ENCODE results near the gene IPP. TPM values are rescaled to one million over a fixed set of nuclear protein-coding genes. Genes with fewer than 3 reads are reported as not detected.
A peak's percentile ranks its signal among the peaks of the same experiment; 100 is the strongest.
"Not testable (repeated sequence)": the region's sequence is repeated elsewhere in the genome, so short reads cannot be mapped to it uniquely, and the experiment has no call there.

The IPP gene
- total and polyA plus RNA-seq, 8 donors: 3.1 to 11.3 (median 8.5) TPM

- H3K27ac ChIP-seq: no peak overlapping the region
- DNase-seq: no peak
- ATAC-seq: no peak
- no peak overlapping the region for H3K4me3 ChIP-seq
- WGBS, 2 donors: 96 to 98% methylated on average over 4 of the region's 4 CpGs
- intact Hi-C loops (cut with DNase I): no loop called here
- no peak for FAIRE-seq
- H3K4me1 ChIP-seq: no peaks in the 10 kb centered on the region
- H3K36me3 ChIP-seq: peaks cover 0 to 6% (median 0%) of the 10 kb centered on the region in 3 donors
- H3K9me3 ChIP-seq: no peaks in the 10 kb centered on the region
- no peak for TF ChIP-seq CTCF (IDR thresholded peaks at IDR 0.05)
- no peaks in the 10 kb centered on the region for H3K27me3 ChIP-seq
These were observed 11.3 kb downstream of the IPP start for GRCh38 chr1:45739137-45739536.

DNA sequence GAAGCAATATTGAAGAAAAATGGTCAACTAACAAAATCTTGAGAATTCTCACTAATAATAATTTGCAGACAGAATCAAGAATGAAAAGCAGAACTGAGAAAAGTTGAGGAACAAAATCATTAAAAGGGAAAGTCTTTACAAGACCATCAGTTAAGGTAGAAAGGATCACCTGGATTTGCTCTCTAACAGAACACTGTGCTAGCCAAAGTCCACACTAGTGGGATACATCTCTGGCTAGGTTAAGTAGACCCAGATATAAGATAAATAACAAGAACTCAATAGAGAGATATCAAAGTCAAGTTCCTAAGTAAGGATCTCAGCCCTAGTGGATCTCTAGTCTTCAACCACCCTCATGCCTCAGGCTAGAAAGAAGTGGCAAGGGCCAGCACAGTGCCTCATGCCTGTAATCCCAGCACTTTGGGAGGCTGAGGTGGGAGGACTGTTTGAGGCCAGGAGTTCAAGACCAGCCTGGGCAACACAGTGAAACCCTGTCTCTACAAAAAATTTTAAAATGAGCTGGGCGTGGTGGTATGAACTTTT, 19.6 kb downstream of the IPP start:
- no peak for DNase-seq
- no peak for ATAC-seq
- no peaks in the 10 kb centered on the region for H3K36me3 ChIP-seq
- FAIRE-seq: no peak
- no peak for TF ChIP-seq CTCF (IDR thresholded peaks at IDR 0.05)
- no peak overlapping the region for H3K27ac ChIP-seq
- 93 to 97% methylated on average over 1 of the region's 1 CpG for WGBS, 2 donors
- H3K27me3 ChIP-seq: no peaks in the 10 kb centered on the region
- H3K4me1 ChIP-seq: no peaks in the 10 kb centered on the region
- H3K9me3 ChIP-seq: no peaks in the 10 kb centered on the region
- intact Hi-C loops (cut with DNase I): no loop called here
- no peak overlapping the region for H3K4me3 ChIP-seq

- no peak overlapping the region for H3K27ac ChIP-seq
- H3K9me3 ChIP-seq: no peaks in the 10 kb centered on the region
- peak in 2 of 4 donors; percentile 27 to 34 for ATAC-seq
- no peak for FAIRE-seq
- no peak for DNase-seq
- H3K36me3 ChIP-seq: no peaks in the 10 kb centered on the region
- H3K4me1 ChIP-seq: no peaks in the 10 kb centered on the region
- no peak for TF ChIP-seq CTCF (IDR thresholded peaks at IDR 0.05)
- H3K4me3 ChIP-seq: no peak overlapping the region
- 65 to 66% methylated on average over 3 of the region's 3 CpGs for WGBS, 2 donors
- intact Hi-C loops (cut with DNase I): no loop called here
- no peaks in the 10 kb centered on the region for H3K27me3 ChIP-seq
These were observed 20.2 kb downstream of the IPP start for GRCh38 chr1:45730075-45730779.

DNA sequence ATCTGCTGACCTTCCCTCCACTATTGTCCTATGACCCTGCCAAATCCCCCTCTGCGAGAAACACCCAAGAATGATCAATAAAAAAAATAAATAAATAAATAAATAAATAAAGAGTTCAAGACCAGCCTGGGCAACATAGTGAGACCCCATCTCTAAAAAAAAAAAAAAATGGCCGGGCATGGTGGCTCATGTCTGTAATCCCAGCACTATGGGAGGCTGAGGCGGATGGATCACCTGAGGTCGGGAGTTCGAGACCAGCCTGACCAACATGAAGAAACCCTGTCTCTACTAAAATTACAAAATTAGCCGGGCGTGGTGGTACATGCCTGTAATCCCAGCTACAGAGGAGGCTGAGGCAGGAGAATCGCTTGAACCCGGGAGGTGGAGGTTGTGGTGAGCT, 24.4 kb downstream of the IPP start:
- H3K9me3 ChIP-seq; H3K4me3 ChIP-seq; H3K4me1 ChIP-seq; intact Hi-C loops (cut with DNase I); H3K27me3 ChIP-seq; H3K36me3 ChIP-seq; H3K27ac ChIP-seq; FAIRE-seq; ATAC-seq; DNase-seq: not testable (repeated sequence)
- WGBS, 2 donors: 96 to 97% methylated on average over 9 of the region's 9 CpGs

GRCh38 chr1:45723248-45723930, 27.1 kb downstream of the IPP start:
- TF ChIP-seq CTCF (IDR thresholded peaks at IDR 0.05): no peak
- Histone ChIP-seq H3K9me3 (no peaks in the 10 kb centered on the region), H3K4me1 (no peaks in the 10 kb centered on the region), H3K4me3 (no peak overlapping the region), H3K27me3 (no peaks in the 10 kb centered on the region), H3K27ac (no peak overlapping the region), H3K36me3 (no peaks in the 10 kb centered on the region)
- no peak for ATAC-seq
- no peak for DNase-seq
- FAIRE-seq: no peak
- intact Hi-C loops (cut with DNase I): no loop called here
